K562 (cell line): Measurements from ENCODE around the gene RPL10A. TPM values are rescaled to one million over a fixed set of nuclear protein-coding genes. Genes with fewer than 3 reads are reported as not detected.

Source experiments
- CHAMP1 ChIP-seq: fragments of 450-650 bp; IDR thresholded peaks from 2 replicates; pipeline ENCODE4 v1.6.1; 2016; ENCODE audit warnings: mild to moderate bottlenecking
- E2F1 ChIP-seq: sonication (generic); formaldehyde crosslinking; IDR thresholded peaks from 2 replicates; pipeline ENCODE4 v1.8.1; 2023; ENCODE audit warnings: mild to moderate bottlenecking, missing genetic modification reagents, moderate library complexity
- ESRRB ChIP-seq: fragments of 250-450 bp; sonication (Bioruptor Pico); IDR thresholded peaks from 2 replicates; pipeline ENCODE4 v1.5.0; 2020; ENCODE audit warnings: mild to moderate bottlenecking, moderate library complexity, borderline replicate concordance
- HDAC6 ChIP-seq: IDR thresholded peaks from 2 replicates; pipeline ENCODE4 v1.6.1; 2012; ENCODE audit warnings: low read depth, mild to moderate bottlenecking, control low read depth, inconsistent platforms, low read length, moderate library complexity
- KHSRP ChIP-seq: fragments of 450-650 bp; IDR thresholded peaks from 2 replicates; pipeline ENCODE4 v1.6.1; 2017
- NFIC ChIP-seq: fragments of 450-650 bp; IDR thresholded peaks from 2 replicates; pipeline ENCODE4 v1.6.1; 2017; ENCODE audit warnings: mild to moderate bottlenecking, inconsistent platforms
- NFRKB ChIP-seq: fragments of 450-650 bp; IDR thresholded peaks from 2 replicates; pipeline ENCODE4 v1.6.1; 2016; ENCODE audit warnings: low read depth
- PHF21A ChIP-seq: fragments of 450-650 bp; IDR thresholded peaks from 2 replicates; pipeline ENCODE4 v1.6.1; 2017; ENCODE audit warnings: low read depth, borderline replicate concordance
- SRSF1 ChIP-seq: fragments of 200-400 bp; formaldehyde crosslinking; IDR thresholded peaks from 2 replicates; pipeline ENCODE4 v1.6.1; 2017; ENCODE audit warnings: mild to moderate bottlenecking, low read depth, low read length, moderate library complexity
- TCFL5 ChIP-seq: fragments of 250-450 bp; sonication (Bioruptor Pico); conservative IDR thresholded peaks from 2 replicates; pipeline ENCODE4 v1.6.1; 2021; ENCODE audit warnings: mild to moderate bottlenecking, moderate library complexity, matching md5 sums
- ZNF121 ChIP-seq: sonication (generic); formaldehyde crosslinking; conservative IDR thresholded peaks from 2 replicates; pipeline ENCODE4 v1.8.0; 2022; ENCODE audit warnings: missing genetic modification reagents
- ZNF175 ChIP-seq: fragments of 200-800 bp; sonication (Bioruptor generic); IDR thresholded peaks from 2 replicates; pipeline ENCODE4 v1.6.1; 2016; ENCODE audit warnings: low read depth, mild to moderate bottlenecking, missing genetic modification characterization, missing compliant biosample characterization
- ZNF512 ChIP-seq: IDR thresholded peaks from 2 replicates; pipeline ENCODE4 v1.6.1; 2016; ENCODE audit warnings: missing genetic modification characterization, missing compliant biosample characterization
- ZNF696 ChIP-seq: fragments of 250-450 bp; sonication (Bioruptor Pico); conservative IDR thresholded peaks from 2 replicates; pipeline ENCODE4 v1.4.0; 2020; ENCODE audit warnings: mild to moderate bottlenecking, moderate library complexity
- polyA plus RNA-seq, 8 experiments: library from polyadenylated mRNA; depleted of rRNA in 4 of 8; stranded (reverse) in 5 of 8; unstranded in 3 of 8; fragments of >200 nt; fragmentation: Nextera tagmentation in 2 of 8; fragmentation: Illumina TruSeq in 1 of 8; extraction: Ambion mirVana in 2 of 8; extraction: Trizol in 1 of 8; gene quantifications; 2 replicates each; pipeline versions ENCODE4 v1.2.1 to v1.2.3, GENCODE V29; 2011 to 2014; ENCODE audit warnings: inconsistent platforms in 1 of 8, missing spikeins in 1 of 8
- total RNA-seq, 7 experiments: library from RNA; depleted of rRNA in 6 of 7; stranded (reverse); fragments of >200 nt in 6 of 7; fragmentation: Illumina TruSeq in 2 of 7; extraction: Trizol in 2 of 7; gene quantifications; 2 replicates each; pipeline versions ENCODE4 v1.2.1 to v1.2.3, GENCODE V29; 2011 to 2021; ENCODE audit warnings: low replicate concordance in 1 of 7
- TF ChIP-seq, protein P1 (sequence below): sonication (generic); formaldehyde crosslinking; IDR thresholded peaks from 2 replicates; pipeline ENCODE4 v1.8.0; 2022; ENCODE audit warnings: missing genetic modification reagents, mild to moderate bottlenecking, borderline replicate concordance
- TF ChIP-seq, protein P2 (sequence below), 2 experiments: fragments of 450-650 bp in 1 of 2; sonication (generic) in 1 of 2; formaldehyde crosslinking in 1 of 2; IDR thresholded peaks in 1 of 2; conservative IDR thresholded peaks in 1 of 2; 2 replicates each; pipeline versions ENCODE4 v1.6.1 to v1.8.1; 2016 to 2023; ENCODE audit warnings: mild to moderate bottlenecking in 2 of 2, moderate library complexity in 2 of 2, inconsistent platforms in 1 of 2, missing genetic modification reagents in 1 of 2
- TF ChIP-seq, protein P3 (sequence below): fragments of 450-650 bp; formaldehyde crosslinking; IDR thresholded peaks from 2 replicates; pipeline ENCODE4 v1.4.0; 2022; ENCODE audit warnings: mild to moderate bottlenecking, moderate library complexity

RPL10A gene
- total and polyA plus RNA-seq, 9 of the 15 experiments (the other 6 are each of a cell fraction or from before 2014, with no cell fraction given) = 1,589 to 3,237 (median 2,116) TPM

DNA sequence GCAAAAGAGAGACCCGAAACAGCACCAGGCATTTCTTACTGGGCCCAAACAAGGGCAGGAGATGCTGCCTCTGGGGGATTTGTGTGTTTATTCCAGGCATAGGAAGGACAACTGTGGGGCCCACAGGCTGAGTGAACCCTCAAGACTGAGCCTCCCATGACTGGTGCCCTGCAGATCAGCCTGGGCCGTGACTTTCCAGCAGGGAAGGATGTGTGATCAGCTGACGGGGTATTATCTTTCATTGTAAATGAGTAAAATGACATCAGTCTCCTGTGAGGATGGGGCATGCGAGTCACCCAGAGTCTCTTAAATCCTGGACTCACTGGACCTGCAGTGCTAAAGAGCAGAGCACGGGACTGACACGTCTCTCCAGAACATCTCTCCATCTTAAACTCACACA is 32.6 kb downstream of the RPL10A start (continued):
- TF ChIP-seq, protein P1, sequence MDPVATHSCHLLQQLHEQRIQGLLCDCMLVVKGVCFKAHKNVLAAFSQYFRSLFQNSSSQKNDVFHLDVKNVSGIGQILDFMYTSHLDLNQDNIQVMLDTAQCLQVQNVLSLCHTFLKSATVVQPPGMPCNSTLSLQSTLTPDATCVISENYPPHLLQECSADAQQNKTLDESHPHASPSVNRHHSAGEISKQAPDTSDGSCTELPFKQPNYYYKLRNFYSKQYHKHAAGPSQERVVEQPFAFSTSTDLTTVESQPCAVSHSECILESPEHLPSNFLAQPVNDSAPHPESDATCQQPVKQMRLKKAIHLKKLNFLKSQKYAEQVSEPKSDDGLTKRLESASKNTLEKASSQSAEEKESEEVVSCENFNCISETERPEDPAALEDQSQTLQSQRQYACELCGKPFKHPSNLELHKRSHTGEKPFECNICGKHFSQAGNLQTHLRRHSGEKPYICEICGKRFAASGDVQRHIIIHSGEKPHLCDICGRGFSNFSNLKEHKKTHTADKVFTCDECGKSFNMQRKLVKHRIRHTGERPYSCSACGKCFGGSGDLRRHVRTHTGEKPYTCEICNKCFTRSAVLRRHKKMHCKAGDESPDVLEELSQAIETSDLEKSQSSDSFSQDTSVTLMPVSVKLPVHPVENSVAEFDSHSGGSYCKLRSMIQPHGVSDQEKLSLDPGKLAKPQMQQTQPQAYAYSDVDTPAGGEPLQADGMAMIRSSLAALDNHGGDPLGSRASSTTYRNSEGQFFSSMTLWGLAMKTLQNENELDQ (CRISPR knock-in tag) = no peak
- TF ChIP-seq ZNF175 (CRISPR knock-in tag) (0 out of 2 replicates have a peak, but pooled peaks have one; percentile 13), PHF21A (no peak), TCFL5 (CRISPR knock-in tag) (no peak), KHSRP (no peak), E2F1 (CRISPR knock-in tag) (no peak), ZNF512 (tag) (no peak), NFRKB (no peak), NFIC (no peak), ESRRB (CRISPR knock-in tag) (no peak), SRSF1 (no peak), CHAMP1 (no peak), HDAC6 (no peak), ZNF121 (CRISPR knock-in tag) (no peak), ZNF696 (CRISPR knock-in tag) (no peak)
- TF ChIP-seq, protein P2, sequence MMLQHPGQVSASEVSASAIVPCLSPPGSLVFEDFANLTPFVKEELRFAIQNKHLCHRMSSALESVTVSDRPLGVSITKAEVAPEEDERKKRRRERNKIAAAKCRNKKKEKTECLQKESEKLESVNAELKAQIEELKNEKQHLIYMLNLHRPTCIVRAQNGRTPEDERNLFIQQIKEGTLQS (IDR thresholded peaks at IDR 0.05) = peak; percentile 86
- TF ChIP-seq, protein P2 (CRISPR knock-in tag; conservative IDR thresholded peaks at IDR 0.05) = no peak
- TF ChIP-seq, protein P3, sequence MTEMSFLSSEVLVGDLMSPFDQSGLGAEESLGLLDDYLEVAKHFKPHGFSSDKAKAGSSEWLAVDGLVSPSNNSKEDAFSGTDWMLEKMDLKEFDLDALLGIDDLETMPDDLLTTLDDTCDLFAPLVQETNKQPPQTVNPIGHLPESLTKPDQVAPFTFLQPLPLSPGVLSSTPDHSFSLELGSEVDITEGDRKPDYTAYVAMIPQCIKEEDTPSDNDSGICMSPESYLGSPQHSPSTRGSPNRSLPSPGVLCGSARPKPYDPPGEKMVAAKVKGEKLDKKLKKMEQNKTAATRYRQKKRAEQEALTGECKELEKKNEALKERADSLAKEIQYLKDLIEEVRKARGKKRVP (CRISPR knock-in tag) = no peak
